A673 (cell line): Measurements from ENCODE around the gene PTPA.

Experiments
- CTCF ChIP-seq: fragments of 300-800, 200-600 bp; sonication (generic); conservative IDR thresholded peaks from 2 replicates; pipeline ENCODE4 v1.5.1; 2017; ENCODE audit warnings: low read depth, mild to moderate bottlenecking, antibody characterized with exemption, low read length, moderate library complexity, mixed read lengths
- EZH2 ChIP-seq: fragments of 200-600 bp; sonication (generic); IDR thresholded peaks from 2 replicates; pipeline ENCODE4 v1.6.1; 2017; ENCODE audit warnings: borderline replicate concordance, low read depth, mild to moderate bottlenecking, mixed read lengths, antibody characterized with exemption, low read length; ENCODE audit not compliant: poor library complexity, severe bottlenecking

GRCh38 chr9:129187042-129187441 lies 75.8 kb downstream of the PTPA start:
- no peak for TF ChIP-seq CTCF
- TF ChIP-seq EZH2, result no peak
